MM.1S (cell line): ENCODE results near the gene CHCHD4.

ENCODE experiments used
- EZH2 ChIP-seq: fragments of 300-600 bp; sonication (generic); optimal IDR thresholded peaks from 2 replicates; pipeline ENCODE3; 2017; ENCODE audit warnings: low read depth, mild to moderate bottlenecking, antibody characterized with exemption, low read length, mixed read lengths
- TF ChIP-seq, protein P1 (sequence below): fragments of 300-600 bp; sonication (generic); IDR thresholded peaks from 2 replicates; pipeline ENCODE4 v1.5.1; 2016; ENCODE audit warnings: antibody characterized with exemption, low read length, mixed read lengths

DNA sequence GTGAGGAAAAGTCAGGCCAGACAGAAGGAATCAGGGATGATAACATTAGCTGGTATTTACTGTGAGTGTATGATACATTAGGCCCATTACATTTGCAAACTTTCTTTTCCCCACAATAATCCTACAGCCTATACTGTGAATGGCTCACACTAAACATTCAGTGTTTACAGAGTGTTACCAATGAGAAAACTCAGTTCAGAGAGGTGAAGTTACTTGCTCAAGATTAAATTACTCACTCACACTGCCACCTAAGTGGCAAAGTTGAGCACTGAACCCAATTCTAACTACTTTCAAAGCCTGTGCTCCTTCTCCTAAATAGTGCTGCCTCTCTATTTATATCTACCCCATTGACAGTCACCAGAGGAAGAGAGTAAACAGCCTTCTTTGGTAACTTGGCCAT lies 45.2 kb upstream of the CHCHD4 start:
- TF ChIP-seq, protein P1, sequence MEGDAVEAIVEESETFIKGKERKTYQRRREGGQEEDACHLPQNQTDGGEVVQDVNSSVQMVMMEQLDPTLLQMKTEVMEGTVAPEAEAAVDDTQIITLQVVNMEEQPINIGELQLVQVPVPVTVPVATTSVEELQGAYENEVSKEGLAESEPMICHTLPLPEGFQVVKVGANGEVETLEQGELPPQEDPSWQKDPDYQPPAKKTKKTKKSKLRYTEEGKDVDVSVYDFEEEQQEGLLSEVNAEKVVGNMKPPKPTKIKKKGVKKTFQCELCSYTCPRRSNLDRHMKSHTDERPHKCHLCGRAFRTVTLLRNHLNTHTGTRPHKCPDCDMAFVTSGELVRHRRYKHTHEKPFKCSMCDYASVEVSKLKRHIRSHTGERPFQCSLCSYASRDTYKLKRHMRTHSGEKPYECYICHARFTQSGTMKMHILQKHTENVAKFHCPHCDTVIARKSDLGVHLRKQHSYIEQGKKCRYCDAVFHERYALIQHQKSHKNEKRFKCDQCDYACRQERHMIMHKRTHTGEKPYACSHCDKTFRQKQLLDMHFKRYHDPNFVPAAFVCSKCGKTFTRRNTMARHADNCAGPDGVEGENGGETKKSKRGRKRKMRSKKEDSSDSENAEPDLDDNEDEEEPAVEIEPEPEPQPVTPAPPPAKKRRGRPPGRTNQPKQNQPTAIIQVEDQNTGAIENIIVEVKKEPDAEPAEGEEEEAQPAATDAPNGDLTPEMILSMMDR, result no peak
- no peak for TF ChIP-seq EZH2
